ENCODE data around the gene RABL6.

GRCh38 chr9:136854842-136855460 lies 47.2 kb downstream of the RABL6 start:
- TF ChIP-seq CTCF (IDR thresholded peaks at IDR 0.05): no peak
- no peak for TF ChIP-seq EZH2 (IDR thresholded peaks at IDR 0.05)
- TF ChIP-seq EZH2phosphoT487 (IDR thresholded peaks at IDR 0.05): no peak

Measured in neural progenitor cell (in vitro differentiated cells).